Type B pancreatic cell (in vitro differentiated cells): ENCODE data around the gene C2CD2L. TPM values are rescaled to one million over a fixed set of nuclear protein-coding genes. Genes with fewer than 3 reads are reported as not detected.
"Not testable (repeated sequence)": the region's sequence is repeated elsewhere in the genome, so short reads cannot be mapped to it uniquely, and the experiment has no call there.

ENCODE experiments used
- DNase-seq: peaks from one replicate; pipeline ENCODE4 v3.0.0; 2021; ENCODE audit warnings: mixed read lengths; ENCODE audit not compliant: unreplicated experiment; ENCODE audit errors: extremely low spot score
- H3K27ac Mint-ChIP-seq: 2 replicates; pipeline ENCODE4 v1.8.0; 2021; ENCODE audit warnings: mild to moderate bottlenecking, mixed read lengths
- H3K27me3 Mint-ChIP-seq: 2 replicates; pipeline ENCODE4 v1.8.0; 2021; ENCODE audit warnings: mixed read lengths
- H3K36me3 Mint-ChIP-seq: 2 replicates; pipeline ENCODE4 v1.8.0; 2021; ENCODE audit warnings: mixed read lengths
- H3K4me1 Mint-ChIP-seq: one replicate; pipeline ENCODE4 v1.8.0; 2021; ENCODE audit warnings: mixed read lengths; ENCODE audit not compliant: unreplicated experiment
- H3K4me3 Mint-ChIP-seq: 2 replicates; pipeline ENCODE4 v1.8.0; 2021; ENCODE audit warnings: mild to moderate bottlenecking, mixed read lengths
- H3K9me3 Mint-ChIP-seq: 2 replicates; pipeline ENCODE4 v1.8.0; 2021; ENCODE audit warnings: mixed read lengths
- long read RNA-seq: library from polyadenylated mRNA; unstranded; transcript quantifications from one replicate; pipeline ENCODE4 v2.0.0, GENCODE V29; 2020
- total RNA-seq: library from RNA; stranded (reverse); gene quantifications from 2 replicates; pipeline ENCODE4 v1.2.1, GENCODE V29; 2021; ENCODE audit warnings: low replicate concordance
- TF ChIP-seq, protein P1 (sequence below): fragments of 200-600 bp; sonication (generic); conservative IDR thresholded peaks from 2 replicates; pipeline ENCODE4 v1.5.0; 2021; ENCODE audit warnings: antibody characterized with exemption, mild to moderate bottlenecking

Gene C2CD2L
- 10.7 and 13.5 TPM in 2 replicates for total RNA-seq
- long read RNA-seq = 0 reads

DNA sequence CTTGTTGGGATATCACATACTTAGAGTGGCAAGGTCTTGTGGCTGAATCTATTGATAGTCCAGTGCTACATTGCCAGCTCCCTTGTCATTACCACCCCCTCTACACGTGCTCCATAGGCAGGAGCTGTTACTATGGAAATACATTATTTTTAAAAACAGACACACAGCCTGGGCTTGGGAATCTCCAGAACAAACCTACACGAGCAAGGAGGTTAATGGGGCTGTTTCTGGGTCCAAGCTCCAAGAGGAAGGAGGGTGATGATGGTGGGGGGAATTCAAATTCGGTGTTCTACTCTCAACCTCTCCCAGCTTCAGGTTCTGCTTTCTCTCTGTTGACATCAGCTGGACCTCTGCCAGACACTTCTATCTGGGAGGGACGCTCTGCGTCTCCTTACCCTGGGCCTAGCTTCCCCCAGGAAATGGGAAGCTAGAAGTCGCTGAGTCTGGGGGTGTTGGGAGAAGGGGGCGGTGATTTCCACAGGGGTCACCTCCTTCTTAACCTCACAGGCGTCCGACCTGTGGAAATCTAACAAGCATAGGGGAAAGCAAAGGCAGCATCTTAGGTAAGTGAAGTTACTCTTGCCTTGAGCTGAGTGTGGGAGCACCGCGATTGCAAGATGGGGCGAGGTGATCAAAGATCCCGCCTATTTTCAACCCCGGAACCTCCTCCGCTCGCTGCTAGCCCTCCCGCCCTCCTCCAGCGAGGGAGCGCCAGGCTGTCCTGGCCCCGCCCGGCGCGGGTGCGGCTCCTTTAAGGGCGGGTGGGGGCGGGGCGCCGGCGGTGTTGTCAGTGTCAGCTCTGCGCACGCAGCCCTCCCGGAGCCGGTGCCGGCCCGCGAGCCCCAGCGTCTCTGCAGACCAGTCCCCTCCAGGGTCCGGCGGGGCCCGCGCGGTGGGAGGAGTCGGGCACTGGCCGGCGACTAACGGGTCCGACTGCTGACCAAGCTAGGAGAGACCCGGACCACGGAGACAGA is at the start of gene C2CD2L:
Gene C2CD2L, plus strand, starts transcription at position 781 of the 974 bp plus-strand sequence. CDS start 398 bp downstream, outside the sequence.
- peak; percentile 87 for DNase-seq
- H3K9me3 Mint-ChIP-seq = no peaks in the 10 kb centered on the region
- peak within 1 kb of the TSS; percentile 91 for H3K4me3 Mint-ChIP-seq
- peaks cover 34% of the 10 kb centered on the region for H3K4me1 Mint-ChIP-seq
- H3K36me3 Mint-ChIP-seq = peaks cover 3% of the 10 kb centered on the region
- peak within 1 kb of the TSS; percentile 92 for H3K27ac Mint-ChIP-seq
- TF ChIP-seq, protein P1, sequence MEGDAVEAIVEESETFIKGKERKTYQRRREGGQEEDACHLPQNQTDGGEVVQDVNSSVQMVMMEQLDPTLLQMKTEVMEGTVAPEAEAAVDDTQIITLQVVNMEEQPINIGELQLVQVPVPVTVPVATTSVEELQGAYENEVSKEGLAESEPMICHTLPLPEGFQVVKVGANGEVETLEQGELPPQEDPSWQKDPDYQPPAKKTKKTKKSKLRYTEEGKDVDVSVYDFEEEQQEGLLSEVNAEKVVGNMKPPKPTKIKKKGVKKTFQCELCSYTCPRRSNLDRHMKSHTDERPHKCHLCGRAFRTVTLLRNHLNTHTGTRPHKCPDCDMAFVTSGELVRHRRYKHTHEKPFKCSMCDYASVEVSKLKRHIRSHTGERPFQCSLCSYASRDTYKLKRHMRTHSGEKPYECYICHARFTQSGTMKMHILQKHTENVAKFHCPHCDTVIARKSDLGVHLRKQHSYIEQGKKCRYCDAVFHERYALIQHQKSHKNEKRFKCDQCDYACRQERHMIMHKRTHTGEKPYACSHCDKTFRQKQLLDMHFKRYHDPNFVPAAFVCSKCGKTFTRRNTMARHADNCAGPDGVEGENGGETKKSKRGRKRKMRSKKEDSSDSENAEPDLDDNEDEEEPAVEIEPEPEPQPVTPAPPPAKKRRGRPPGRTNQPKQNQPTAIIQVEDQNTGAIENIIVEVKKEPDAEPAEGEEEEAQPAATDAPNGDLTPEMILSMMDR = no peak
- H3K27me3 Mint-ChIP-seq = no peaks in the 10 kb centered on the region

DNA sequence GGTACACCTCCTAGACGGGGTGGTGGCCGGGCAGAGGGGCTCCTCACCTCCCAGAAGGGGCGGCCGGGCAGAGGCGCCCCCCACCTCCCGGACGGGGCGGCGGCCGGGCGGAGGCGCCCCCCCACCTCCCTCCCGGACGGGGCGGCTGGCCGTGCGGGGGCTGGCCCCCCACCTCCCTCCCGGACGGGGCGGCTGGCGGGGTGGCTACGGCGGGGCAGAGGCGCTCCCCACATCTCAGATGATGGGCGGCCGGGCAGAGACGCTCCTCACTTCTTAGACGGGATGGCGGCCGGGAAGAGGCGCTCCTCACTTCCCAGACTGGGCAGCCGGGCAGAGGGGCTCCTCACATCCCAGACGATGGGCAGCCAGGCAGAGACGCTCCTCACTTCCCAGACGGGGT is 48.0 kb upstream of the C2CD2L start:
- peaks cover 11% of the 10 kb centered on the region for H3K4me1 Mint-ChIP-seq
- DNase-seq, H3K27me3 Mint-ChIP-seq, H3K36me3 Mint-ChIP-seq, H3K4me3 Mint-ChIP-seq, H3K9me3 Mint-ChIP-seq, H3K27ac Mint-ChIP-seq: not testable (repeated sequence)

DNA sequence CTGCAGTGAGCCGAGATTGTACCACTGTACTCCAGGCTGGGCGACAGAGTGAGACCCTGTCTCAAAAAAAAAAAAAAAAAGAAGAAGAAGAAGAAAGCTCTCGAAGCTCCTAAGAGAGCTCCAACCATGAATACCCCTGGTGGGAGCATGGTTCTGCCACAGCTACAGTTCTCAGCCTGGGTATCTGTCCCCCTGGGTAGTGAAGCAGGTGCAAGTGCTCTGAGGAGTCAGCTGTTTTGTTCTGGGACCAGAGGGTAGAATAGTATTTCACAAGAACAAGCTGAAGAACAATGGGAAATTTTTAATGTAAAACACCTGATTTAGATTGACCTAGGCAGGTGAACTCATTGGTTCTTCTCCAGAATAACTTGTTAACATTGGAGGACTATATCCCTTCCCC is 45.9 kb upstream of the C2CD2L start:
- H3K4me3 Mint-ChIP-seq = no peak overlapping the region
- TF ChIP-seq, protein P1 = no peak
- peaks cover 4% of the 10 kb centered on the region for H3K4me1 Mint-ChIP-seq
- no peaks in the 10 kb centered on the region for H3K9me3 Mint-ChIP-seq
- DNase-seq = no peak
- no peaks in the 10 kb centered on the region for H3K27me3 Mint-ChIP-seq
- H3K36me3 Mint-ChIP-seq = no peaks in the 10 kb centered on the region
- H3K27ac Mint-ChIP-seq = no peak overlapping the region

DNA sequence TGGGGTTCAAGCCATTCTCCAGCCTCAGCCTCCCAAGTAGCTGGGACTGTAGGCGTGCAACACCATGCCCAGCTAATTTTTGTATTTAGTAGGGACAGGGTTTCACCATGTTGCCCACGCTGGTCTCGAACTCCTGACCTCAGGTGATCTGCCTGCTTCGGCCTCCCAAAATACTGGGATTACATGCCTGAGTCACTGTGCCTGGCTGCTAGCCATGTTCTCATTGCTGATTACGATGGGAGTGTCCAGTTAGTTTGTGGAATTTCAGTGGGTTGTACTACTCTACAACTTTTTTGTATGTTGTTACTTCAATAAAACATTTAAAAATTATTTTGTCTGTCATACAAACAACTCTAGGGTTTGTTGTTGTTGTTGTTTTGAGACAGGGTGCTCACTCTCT is 44.4 kb upstream of the C2CD2L start:
- Mint-ChIP-seq H3K36me3 (no peaks in the 10 kb centered on the region), H3K9me3 (no peaks in the 10 kb centered on the region)
- TF ChIP-seq, protein P1 = no peak

DNA sequence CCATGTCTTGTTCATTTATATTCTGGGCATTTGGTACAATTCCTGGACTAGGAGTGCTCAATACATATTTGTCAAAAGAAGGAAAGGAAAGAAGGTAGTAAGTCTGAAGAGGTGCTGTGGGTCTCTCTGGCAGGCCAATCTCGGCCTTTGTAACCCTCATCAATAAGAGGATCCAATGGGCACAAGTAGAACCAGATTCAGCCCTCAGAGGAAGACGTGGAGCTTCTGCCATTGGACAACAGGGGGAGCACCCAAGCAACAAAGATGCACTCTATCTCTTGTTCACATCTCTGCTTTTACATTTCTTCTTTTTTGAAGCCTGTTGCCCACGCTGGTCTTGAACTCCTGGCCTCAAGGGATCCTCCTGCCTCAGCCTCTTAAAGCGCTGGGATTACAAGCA is 41.8 kb upstream of the C2CD2L start:
- no peaks in the 10 kb centered on the region for H3K27me3 Mint-ChIP-seq
- H3K27ac Mint-ChIP-seq = no peak overlapping the region
- TF ChIP-seq, protein P1 = peak; percentile 62
- peaks cover 8% of the 10 kb centered on the region for H3K36me3 Mint-ChIP-seq
- no peak for DNase-seq
- H3K4me3 Mint-ChIP-seq = peak overlapping the region; percentile 59
- no peaks in the 10 kb centered on the region for H3K9me3 Mint-ChIP-seq
- H3K4me1 Mint-ChIP-seq = peaks cover 9% of the 10 kb centered on the region

More for the DNA sequence above, 44.4 kb upstream of the C2CD2L start:
- no peaks in the 10 kb centered on the region for H3K27me3 Mint-ChIP-seq
- peaks cover 13% of the 10 kb centered on the region for H3K4me1 Mint-ChIP-seq
- no peak for DNase-seq
- H3K4me3 Mint-ChIP-seq = no peak overlapping the region
- H3K27ac Mint-ChIP-seq = no peak overlapping the region
